Measurements from ENCODE around the gene HSPB2. TPM values are rescaled to one million over a fixed set of nuclear protein-coding genes. Genes with fewer than 3 reads are reported as not detected.
"Not testable (repeated sequence)": the region's sequence is repeated elsewhere in the genome, so short reads cannot be mapped to it uniquely, and the experiment has no call there.

Gene HSPB2
- total RNA-seq, 4 donors from 2014 or later: 3.1 TPM; not detected in 3

- Histone ChIP-seq H3K4me1 (peaks cover 20% of the 10 kb centered on the region), H3K27me3 (no peaks in the 10 kb centered on the region), H3K36me3 (peaks cover 2% of the 10 kb centered on the region), H3K9me3 (no peaks in the 10 kb centered on the region), H3K27ac (peak overlapping the region; percentile 94), H3K4me3 (peak overlapping the region; percentile 77)
- WGBS: under 1% methylated on average over 13 of the region's 13 CpGs
- TF ChIP-seq POLR2AphosphoS5 (IDR thresholded peaks at IDR 0.05) (no peak), POLR2A (IDR thresholded peaks at IDR 0.05) (no peak), EP300 (IDR thresholded peaks at IDR 0.05) (no peak), CTCF (IDR thresholded peaks at IDR 0.05) (no peak)
- DNase-seq (ENCODE audit: low spot score in 2 of 2): no peak
These were observed 34.1 kb upstream of the HSPB2 start for GRCh38 chr11:111878385-111878848.

GRCh38 chr11:111878849-111879636 is 33.5 kb upstream of the HSPB2 start, which contains the start of the genes CFAP68 and FDXACB1:
Gene CFAP68 (plus strand): TSS chr11:111879541. CDS start chr11:111879561, 20 bp downstream.
Gene FDXACB1 (minus strand): TSS chr11:111879165. CDS start chr11:111879132, 33 bp downstream.
- H3K4me3 ChIP-seq: peak within 1 kb of the TSS; percentile 77
- peak; percentile 96 to 97 for TF ChIP-seq CTCF (IDR thresholded peaks at IDR 0.05)
- peak; percentile 69 for TF ChIP-seq EP300 (IDR thresholded peaks at IDR 0.05)
- TF ChIP-seq POLR2AphosphoS5 (IDR thresholded peaks at IDR 0.05): peak; percentile 29 to 90 (median 44)
- peak in 1 of 2 donors; percentile 33 for TF ChIP-seq POLR2A (IDR thresholded peaks at IDR 0.05)
- under 1% methylated on average over 47 of the region's 55 CpGs for WGBS

GRCh38 chr11:111879637-111879960 is 32.9 kb upstream of the HSPB2 start:
- TF ChIP-seq EP300 (IDR thresholded peaks at IDR 0.05): no peak
- no peak for TF ChIP-seq POLR2A (IDR thresholded peaks at IDR 0.05)
- no peak for DNase-seq (ENCODE audit: low spot score in 2 of 2)
- Histone ChIP-seq H3K27ac (peak overlapping the region; percentile 94), H3K9me3 (no peaks in the 10 kb centered on the region), H3K4me3 (peak overlapping the region; percentile 77), H3K27me3 (no peaks in the 10 kb centered on the region), H3K4me1 (peaks cover 20% of the 10 kb centered on the region), H3K36me3 (peaks cover 3% of the 10 kb centered on the region)
- 47% methylated on average over 6 of the region's 6 CpGs for WGBS

More at GRCh38 chr11:111878849-111879636, 33.5 kb upstream of the HSPB2 start, which contains the start of the genes CFAP68 and FDXACB1:
- H3K27ac ChIP-seq: peak within 1 kb of the TSS; percentile 94
- H3K9me3 ChIP-seq: no peaks in the 10 kb centered on the region
- no peaks in the 10 kb centered on the region for H3K27me3 ChIP-seq
- H3K36me3 ChIP-seq: peaks cover 3% of the 10 kb centered on the region
- peaks cover 20% of the 10 kb centered on the region for H3K4me1 ChIP-seq
- DNase-seq (ENCODE audit: low spot score in 2 of 2): peak; percentile 98

GRCh38 chr11:111882202-111882601 is 30.3 kb upstream of the HSPB2 start:
- TF ChIP-seq POLR2AphosphoS5 (IDR thresholded peaks at IDR 0.05): no peak
- no peak for TF ChIP-seq EP300 (IDR thresholded peaks at IDR 0.05)
- no peak for TF ChIP-seq POLR2A (IDR thresholded peaks at IDR 0.05)
- no peak for TF ChIP-seq CTCF (IDR thresholded peaks at IDR 0.05)
- peaks cover 3% of the 10 kb centered on the region for H3K36me3 ChIP-seq
- no peak overlapping the region for H3K27ac ChIP-seq
- no peak overlapping the region for H3K4me3 ChIP-seq
- peaks cover 20% of the 10 kb centered on the region for H3K4me1 ChIP-seq
- no peak for DNase-seq (ENCODE audit: low spot score in 2 of 2)
- H3K27me3 ChIP-seq: no peaks in the 10 kb centered on the region
- H3K9me3 ChIP-seq: no peaks in the 10 kb centered on the region
- 92% methylated on average over 5 of the region's 5 CpGs for whole genome bisulfite sequencing

DNA sequence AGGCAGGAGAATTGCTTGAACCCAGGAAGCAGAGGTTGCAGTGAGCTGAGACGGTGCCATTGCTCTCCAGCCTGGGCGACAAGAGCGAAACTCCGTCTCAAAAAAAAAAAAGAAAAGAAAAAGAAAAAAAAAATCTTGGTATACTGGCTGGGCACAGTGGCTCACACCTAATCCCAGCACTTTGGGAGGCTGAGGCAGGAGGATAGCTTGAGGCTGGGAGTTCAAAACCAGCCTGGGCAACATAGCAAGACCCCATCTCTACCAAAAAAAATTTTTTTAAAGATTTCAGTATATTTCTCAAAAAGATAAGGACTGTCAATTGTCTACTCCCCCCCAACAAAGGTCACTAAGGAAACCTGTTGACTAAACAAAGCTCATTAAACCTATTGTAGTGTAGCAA is 27.5 kb upstream of the HSPB2 start:
- H3K27me3 ChIP-seq; DNase-seq (ENCODE audit: low spot score in 2 of 2); H3K9me3 ChIP-seq; H3K4me1 ChIP-seq; H3K27ac ChIP-seq; H3K36me3 ChIP-seq; H3K4me3 ChIP-seq: not testable (repeated sequence)
- WGBS: 92% methylated on average over 4 of the region's 4 CpGs

DNA sequence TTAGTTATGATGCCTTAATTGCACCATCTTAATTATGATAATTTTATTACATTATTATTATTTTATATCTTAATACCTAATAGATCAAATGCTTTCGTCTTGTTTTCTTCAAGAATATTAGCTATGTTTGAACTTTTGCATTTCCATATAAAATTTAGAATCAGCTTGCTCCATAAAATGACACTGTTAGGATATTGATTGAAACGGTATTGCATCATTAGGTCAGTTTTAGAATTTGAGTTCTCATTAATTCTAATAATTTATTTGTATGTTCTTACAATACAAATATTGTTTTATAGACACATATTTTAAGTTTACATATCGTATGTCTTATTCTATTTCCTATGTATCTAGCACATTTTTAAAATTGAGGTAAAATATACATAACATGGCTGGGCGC is 26.5 kb upstream of the HSPB2 start:
- Histone ChIP-seq H3K27me3 (no peaks in the 10 kb centered on the region), H3K4me1 (no peaks in the 10 kb centered on the region), H3K27ac (no peak overlapping the region), H3K4me3 (no peak overlapping the region), H3K9me3 (no peaks in the 10 kb centered on the region), H3K36me3 (peaks cover 3% of the 10 kb centered on the region)
- no peak for TF ChIP-seq POLR2A (IDR thresholded peaks at IDR 0.05)
- TF ChIP-seq CTCF (IDR thresholded peaks at IDR 0.05): no peak
- TF ChIP-seq POLR2AphosphoS5 (IDR thresholded peaks at IDR 0.05): no peak
- TF ChIP-seq EP300 (IDR thresholded peaks at IDR 0.05): no peak
- DNase-seq (ENCODE audit: low spot score in 2 of 2): no peak
- WGBS: 68% methylated on average over 4 of the region's 4 CpGs
